HCT116 (cell line): ENCODE results near the gene WNT9A. TPM values are rescaled to one million over a fixed set of nuclear protein-coding genes. Genes with fewer than 3 reads are reported as not detected.

Experiments used
- ATAC-seq: fragments of 200-7000 bp; cut with Tn5 transposase; 2 replicates; pipeline ENCODE4 v1.9.1; 2020; ENCODE audit warnings: mild to moderate bottlenecking, moderate library complexity
- BruUV-seq: library from RNA; stranded (reverse); fragments of 400-500 nt; replicated peaks from 2 replicates; lab custom pipeline; 2021; lab: Mats Ljungman, UMichigan
- CTCF ChIA-PET: fragments of 300-600 bp; sonication (Branson Sonifier 250); formaldehyde crosslinking; loops from one replicate; lab custom pipeline; 2021; ENCODE audit warnings: antibody characterized with exemption; lab: Charles Lee
- POLR2A ChIA-PET: fragments of 300-600, 350-600 bp; sonication (Branson Sonifier 250); formaldehyde crosslinking; loops from one replicate; lab custom pipeline; 2021; ENCODE audit warnings: antibody characterized with exemption; lab: Charles Lee
- RAD21 ChIA-PET, 2 experiments: fragments of 300-600 bp; sonication (Branson Sonifier 250); formaldehyde crosslinking; loops; one replicate each; lab custom pipeline; 2023; ENCODE audit warnings: low total read pairs in 2 of 2; ENCODE audit not compliant: uncharacterized antibody in 2 of 2, unreplicated experiment in 2 of 2, low non-redundant PET in 1 of 2; lab: Charles Lee
- DNase-seq: peaks from one replicate; pipeline ENCODE4 v3.0.0-alpha.2; 2010; ENCODE audit warnings: low read depth, low spot score
- H2AFZ ChIP-seq: fragments of 200-600 bp; shearing (Covaris generic), sonication (generic); 2 replicates; pipeline ENCODE4 v1.6.1; 2017; ENCODE audit warnings: low read depth, mixed run types, mixed read lengths, antibody characterized with exemption, low read length; ENCODE audit not compliant: poor library complexity, severe bottlenecking
- H3K27ac ChIP-seq: 2 replicates; pipeline ENCODE4 v1.5.1; 2012; ENCODE audit warnings: low read depth, low read length
- H3K27me3 ChIP-seq: fragments of 200-600 bp; sonication (generic); 2 replicates; pipeline ENCODE4 v1.6.1; 2016; ENCODE audit warnings: mixed run types, low read length, mixed read lengths; ENCODE audit not compliant: insufficient read depth
- H3K36me3 ChIP-seq, 2 experiments: fragments of 200-500 bp in 1 of 2; fragments of 200-600 bp in 1 of 2; sonication (Bioruptor generic) in 1 of 2; sonication (generic) in 1 of 2; 2 replicates each; pipeline versions ENCODE4 v1.5.1 to v1.6.1; 2014 to 2016; ENCODE audit warnings: low read length in 2 of 2, inconsistent platforms in 1 of 2, mixed read lengths in 1 of 2, mixed run types in 1 of 2; ENCODE audit not compliant: insufficient read depth in 2 of 2, control insufficient read depth in 1 of 2
- H3K4me1 ChIP-seq, 2 experiments: fragments of 200-600 bp in 1 of 2; sonication (generic) in 1 of 2; 2 replicates each; pipeline versions ENCODE4 v1.5.1 to v1.6.1; 2012 to 2017; ENCODE audit warnings: low read length in 2 of 2, inconsistent platforms in 1 of 2, mild to moderate bottlenecking in 1 of 2, mixed read lengths in 1 of 2, mixed run types in 1 of 2, moderate library complexity in 1 of 2; ENCODE audit not compliant: insufficient read depth in 2 of 2, control insufficient read depth in 1 of 2
- H3K4me2 ChIP-seq: fragments of 200-600 bp; sonication (generic); 2 replicates; pipeline ENCODE4 v1.6.1; 2017; ENCODE audit warnings: mixed run types, low read length, mixed read lengths
- H3K4me3 ChIP-seq, 2 experiments: fragments of 200-600 bp in 1 of 2; sonication (generic) in 1 of 2; replicated peaks in 1 of 2; 2 replicates each; pipeline ENCODE4 v1.5.1; 2011 to 2016; ENCODE audit warnings: low read length in 2 of 2, control low read depth in 1 of 2, low read depth in 1 of 2, mild to moderate bottlenecking in 1 of 2, mixed read lengths in 1 of 2, mixed run types in 1 of 2
- H3K79me2 ChIP-seq: fragments of 200-600 bp; sonication (generic); 2 replicates; pipeline ENCODE4 v1.6.1; 2017; ENCODE audit warnings: mild to moderate bottlenecking, mixed run types, low read length, moderate library complexity, mixed read lengths; ENCODE audit not compliant: insufficient read depth
- H3K9ac ChIP-seq: fragments of 200-600 bp; sonication (generic); 2 replicates; pipeline ENCODE4 v1.6.1; 2016; ENCODE audit warnings: low read length, mixed read lengths
- H3K9me2 ChIP-seq: fragments of 200-600 bp; sonication (generic), shearing (Covaris generic); 2 replicates; pipeline ENCODE4 v1.6.1; 2017; ENCODE audit warnings: mixed run types, mild to moderate bottlenecking, moderate library complexity; ENCODE audit not compliant: insufficient read depth
- H3K9me3 ChIP-seq, 2 experiments: fragments of 200-500 bp in 1 of 2; fragments of 200-600 bp in 1 of 2; sonication (Bioruptor generic) in 1 of 2; sonication (generic) in 1 of 2; 2 replicates each; pipeline ENCODE4 v1.6.1; 2014 to 2017; ENCODE audit warnings: low read length in 2 of 2, mixed read lengths in 2 of 2, inconsistent platforms in 1 of 2, low read depth in 1 of 2, mild to moderate bottlenecking in 1 of 2, mixed run types in 1 of 2, moderate library complexity in 1 of 2; ENCODE audit not compliant: control insufficient read depth in 1 of 2, insufficient read depth in 1 of 2
- H4K20me1 ChIP-seq: fragments of 200-600 bp; sonication (generic), shearing (Covaris generic); 2 replicates; pipeline ENCODE4 v1.6.1; 2017; ENCODE audit warnings: mixed run types, mild to moderate bottlenecking, moderate library complexity; ENCODE audit not compliant: insufficient read depth
- CBX3 ChIP-seq: IDR thresholded peaks from 2 replicates; pipeline ENCODE4 v1.6.1; 2012; ENCODE audit warnings: low read depth
- CEBPB ChIP-seq: IDR thresholded peaks from 2 replicates; pipeline ENCODE4 v1.6.1; 2012; ENCODE audit warnings: low read depth
- CTCF ChIP-seq, 3 experiments: fragments of 200-600 bp in 1 of 3; sonication (generic) in 1 of 3; IDR thresholded peaks in 2 of 3; conservative IDR thresholded peaks in 1 of 3; 2 replicates each; pipeline ENCODE4 v1.5.1; 2012 to 2017; ENCODE audit warnings: low read depth in 2 of 3, low read length in 2 of 3, antibody characterized with exemption in 1 of 3, borderline replicate concordance in 1 of 3, control low read depth in 1 of 3, mild to moderate bottlenecking in 1 of 3, mixed read lengths in 1 of 3, mixed run types in 1 of 3, moderate library complexity in 1 of 3; ENCODE audit not compliant: insufficient read depth in 1 of 3
- EGR1 ChIP-seq: IDR thresholded peaks from 2 replicates; pipeline ENCODE4 v1.6.1; 2012; ENCODE audit warnings: low read depth
- EZH2 ChIP-seq: fragments of 200-600 bp; sonication (generic); IDR thresholded peaks from 2 replicates; pipeline ENCODE4 v1.6.1; 2017; ENCODE audit warnings: antibody characterized with exemption, mixed run types
- FOSL1 ChIP-seq: IDR thresholded peaks from 2 replicates; pipeline ENCODE4 v1.6.1; 2012; ENCODE audit warnings: low read depth
- JUND ChIP-seq: IDR thresholded peaks from 2 replicates; pipeline ENCODE4 v1.6.1; 2012
- MAX ChIP-seq: IDR thresholded peaks from 2 replicates; pipeline ENCODE4 v1.6.1; 2012
- POLR2A ChIP-seq: IDR thresholded peaks from 2 replicates; pipeline ENCODE4 v1.7.0; 2011; ENCODE audit warnings: borderline replicate concordance; ENCODE audit not compliant: insufficient read depth, insufficient read length; ENCODE audit errors: extremely low read depth
- POLR2AphosphoS5 ChIP-seq: IDR thresholded peaks from 2 replicates; pipeline ENCODE4 v1.6.1; 2011; ENCODE audit warnings: mild to moderate bottlenecking, low read depth, low read length, moderate library complexity
- RAD21 ChIP-seq: IDR thresholded peaks from 2 replicates; pipeline ENCODE4 v1.6.1; 2012; ENCODE audit warnings: low read depth, mild to moderate bottlenecking
- SIN3A ChIP-seq: IDR thresholded peaks from 2 replicates; pipeline ENCODE4 v1.6.1; 2012; ENCODE audit warnings: low read depth
- TCF7L2 ChIP-seq: IDR thresholded peaks from 2 replicates; pipeline ENCODE4 v1.7.0; 2011; ENCODE audit warnings: borderline replicate concordance, inconsistent platforms; ENCODE audit not compliant: insufficient read depth, insufficient read length; ENCODE audit errors: extremely low read depth
- ZFX ChIP-seq: fragments of 450-650 bp; IDR thresholded peaks from 2 replicates; pipeline ENCODE4 v1.6.1; 2017
- ZNF274 ChIP-seq: fragments of 200-500 bp; sonication (Bioruptor generic); IDR thresholded peaks from 2 replicates; pipeline ENCODE4 v1.6.1; 2014; ENCODE audit warnings: mild to moderate bottlenecking, low read depth, low read length, inconsistent platforms
- intact Hi-C: fragments of 100-400 bp; cut with micrococcal nuclease; formaldehyde crosslinking; loops from 2 replicates; pipeline ENCODE4 v1.10.0; 2022
- total RNA-seq: library from RNA; stranded (reverse); gene quantifications from one replicate; pipeline ENCODE4 v1.2.1, GENCODE V29; 2021; ENCODE audit not compliant: unreplicated experiment

Gene WNT9A
- total RNA-seq, 1 experiment from 2014 or later, result 5.6 TPM

GRCh38 chr1:227908359-227908758 is 39.4 kb downstream of the WNT9A start:
- ChIA-PET RAD21 (no interaction called here), POLR2A (no interaction called here), CTCF (no interaction called here)
- Histone ChIP-seq H3K9me2 (no peaks in the 10 kb centered on the region), H3K4me1 (peaks cover 3 to 13% of the 10 kb centered on the region in 2 experiments; a peak in 3 of 4 replicates), H2AFZ (no peak overlapping the region), H3K27me3 (no peaks in the 10 kb centered on the region), H3K9me3 (no peaks in the 10 kb centered on the region), H3K79me2 (no peaks in the 10 kb centered on the region), H3K4me3 (no peak overlapping the region), H3K9ac (no peak overlapping the region), H3K36me3 (no peaks in the 10 kb centered on the region), H4K20me1 (no peaks in the 10 kb centered on the region), H3K4me2 (no peak overlapping the region), H3K27ac (no peak overlapping the region)
- no peak for ATAC-seq
- DNase-seq, result no peak
- no peak for TF ChIP-seq MAX
- no peak for TF ChIP-seq CEBPB
- TF ChIP-seq RAD21, result no peak
- no peak for TF ChIP-seq TCF7L2
- TF ChIP-seq FOSL1, result no peak
- no peak for TF ChIP-seq POLR2A
- no peak for TF ChIP-seq SIN3A
- intact Hi-C loops, result no loop called here
- BruUV-seq, result no TSS peak

- peaks cover 3 to 16% of the 10 kb centered on the region in 2 experiments; a peak in 3 of 4 replicates for H3K4me1 ChIP-seq
- no peaks in the 10 kb centered on the region for H3K27me3 ChIP-seq
- TF ChIP-seq ZFX, result no peak
- TF ChIP-seq MAX, result no peak
- TF ChIP-seq ZNF274, result no peak
- TF ChIP-seq CBX3, result no peak
- TF ChIP-seq EZH2, result no peak
- TF ChIP-seq CTCF (IDR thresholded peaks at IDR 0.05 in 2 of 3, conservative IDR thresholded peaks at IDR 0.05 in 1 of 3; ENCODE audit: borderline replicate concordance in 1 of 3, insufficient read depth in 1 of 3, low read depth in 2 of 3, low read length in 2 of 3), result no peak
- no peak for TF ChIP-seq CEBPB
- no peak for TF ChIP-seq EGR1
- TF ChIP-seq POLR2AphosphoS5, result no peak
- no peak for TF ChIP-seq JUND
- H3K4me3 ChIP-seq, result no peak overlapping the region
- H3K27ac ChIP-seq, result no peak overlapping the region
- RAD21 ChIA-PET, result no interaction called here
- no peak overlapping the region for H3K9ac ChIP-seq
- no peak overlapping the region for H3K4me2 ChIP-seq
- ATAC-seq (no peak), DNase-seq (no peak)
- H3K36me3 ChIP-seq, result no peaks in the 10 kb centered on the region
- H3K9me3 ChIP-seq, result no peaks in the 10 kb centered on the region
- H2AFZ ChIP-seq, result no peak overlapping the region
- H4K20me1 ChIP-seq, result no peaks in the 10 kb centered on the region
- no peaks in the 10 kb centered on the region for H3K9me2 ChIP-seq
- POLR2A ChIA-PET, result no interaction called here
- CTCF ChIA-PET, result no interaction called here
- H3K79me2 ChIP-seq, result no peaks in the 10 kb centered on the region
- no TSS peak for BruUV-seq
- intact Hi-C loops, result no loop called here
These were observed 40.2 kb downstream of the WNT9A start for GRCh38 chr1:227907439-227908015.
